CD4-positive, alpha-beta T cell treated with Interleukin-6 at 100 ng/mL for 8 hours (primary cell): Measurements from ENCODE around the gene KRT5.
"Not testable (repeated sequence)": the region's sequence is repeated elsewhere in the genome, so short reads cannot be mapped to it uniquely, and the experiment has no call there.

Experiments used
- DNase-seq: peaks from one replicate; pipeline ENCODE4 v3.0.0-alpha.2; 2020; ENCODE audit warnings: mixed read lengths, low spot score

Gene KRT5

GRCh38 chr12:52494518-52494917 is 25.7 kb downstream of the KRT5 start:
- no peak for DNase-seq

- DNase-seq, result no peak
Measured at GRCh38 chr12:52494100-52494499, 26.1 kb downstream of the KRT5 start.

- no peak for DNase-seq
Measured at GRCh38 chr12:52493172-52493571, 27.0 kb downstream of the KRT5 start, which contains the start of gene KRT6A. KRT6A (minus strand) TSS chr12:52493257; CDS start chr12:52493188, 69 bp downstream.

GRCh38 chr12:52492405-52492804 is 27.8 kb downstream of the KRT5 start:
- DNase-seq, result not testable (repeated sequence)

- not testable (repeated sequence) for DNase-seq
Measured at GRCh38 chr12:52491495-52491894, 28.7 kb downstream of the KRT5 start.

GRCh38 chr12:52488736-52489135 is 31.5 kb downstream of the KRT5 start:
- no peak for DNase-seq

GRCh38 chr12:52487744-52488443 is 32.3 kb downstream of the KRT5 start:
- DNase-seq, result not testable (repeated sequence)

- no peak for DNase-seq
Measured at GRCh38 chr12:52487211-52487610, 33.0 kb downstream of the KRT5 start.

GRCh38 chr12:52486166-52487105 is 33.8 kb downstream of the KRT5 start:
- DNase-seq, result no peak

GRCh38 chr12:52480073-52480472 is 40.1 kb downstream of the KRT5 start:
- no peak for DNase-seq

- DNase-seq, result no peak
Measured at GRCh38 chr12:52477651-52478050, 42.5 kb downstream of the KRT5 start.

GRCh38 chr12:52474212-52474611 is 46.0 kb downstream of the KRT5 start:
- DNase-seq, result no peak

- DNase-seq, result no peak
Measured at GRCh38 chr12:52473768-52474167, 46.4 kb downstream of the KRT5 start, which contains the start of gene KRT6C. KRT6C (minus strand) TSS chr12:52473805; CDS start chr12:52473737, 68 bp downstream.

- no peak for DNase-seq
Measured at GRCh38 chr12:52469853-52470252, 50.3 kb downstream of the KRT5 start.

- no peak for DNase-seq
Measured at GRCh38 chr12:52464897-52465296, 55.3 kb downstream of the KRT5 start.
